Stimulated activated CD4-positive, alpha-beta T cell treated with anti-CD3 and anti-CD28 coated beads, TNF-alpha, amount 100 ng/mL, for 4 hours (primary cell): ENCODE results near the gene TMEM250.
A peak's percentile ranks its signal among the peaks of the same experiment; 100 is the strongest.
"Not testable (repeated sequence)": the region's sequence is repeated elsewhere in the genome, so short reads cannot be mapped to it uniquely, and the experiment has no call there.

ENCODE experiments used
- DNase-seq, 3 experiments: peaks; one replicate each; pipeline ENCODE4 v3.0.0-alpha.2; 2020; ENCODE audit warnings: low read depth in 3 of 3

TMEM250 gene

DNA sequence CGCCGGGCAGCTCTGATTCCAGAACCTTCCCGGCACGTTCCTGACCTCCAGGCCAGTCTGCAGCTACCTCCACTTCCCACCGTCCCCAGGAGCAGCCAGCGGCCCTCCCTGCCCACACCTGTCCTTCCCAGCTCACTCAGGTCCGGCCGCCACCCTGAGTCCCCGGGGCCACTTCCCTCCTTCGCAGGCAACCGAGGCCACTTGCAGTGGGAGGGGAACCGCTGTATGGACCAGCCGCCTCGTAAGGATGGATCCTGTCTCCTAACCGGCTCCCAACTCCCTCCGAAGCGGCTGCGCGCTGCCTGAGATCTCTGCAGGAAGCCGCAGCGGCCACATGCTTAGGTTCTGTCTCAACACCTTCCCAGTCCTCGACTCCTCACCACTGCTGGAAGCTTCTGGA lies 7.5 kb downstream of the TMEM250 start:
- DNase-seq, result no peak

DNA sequence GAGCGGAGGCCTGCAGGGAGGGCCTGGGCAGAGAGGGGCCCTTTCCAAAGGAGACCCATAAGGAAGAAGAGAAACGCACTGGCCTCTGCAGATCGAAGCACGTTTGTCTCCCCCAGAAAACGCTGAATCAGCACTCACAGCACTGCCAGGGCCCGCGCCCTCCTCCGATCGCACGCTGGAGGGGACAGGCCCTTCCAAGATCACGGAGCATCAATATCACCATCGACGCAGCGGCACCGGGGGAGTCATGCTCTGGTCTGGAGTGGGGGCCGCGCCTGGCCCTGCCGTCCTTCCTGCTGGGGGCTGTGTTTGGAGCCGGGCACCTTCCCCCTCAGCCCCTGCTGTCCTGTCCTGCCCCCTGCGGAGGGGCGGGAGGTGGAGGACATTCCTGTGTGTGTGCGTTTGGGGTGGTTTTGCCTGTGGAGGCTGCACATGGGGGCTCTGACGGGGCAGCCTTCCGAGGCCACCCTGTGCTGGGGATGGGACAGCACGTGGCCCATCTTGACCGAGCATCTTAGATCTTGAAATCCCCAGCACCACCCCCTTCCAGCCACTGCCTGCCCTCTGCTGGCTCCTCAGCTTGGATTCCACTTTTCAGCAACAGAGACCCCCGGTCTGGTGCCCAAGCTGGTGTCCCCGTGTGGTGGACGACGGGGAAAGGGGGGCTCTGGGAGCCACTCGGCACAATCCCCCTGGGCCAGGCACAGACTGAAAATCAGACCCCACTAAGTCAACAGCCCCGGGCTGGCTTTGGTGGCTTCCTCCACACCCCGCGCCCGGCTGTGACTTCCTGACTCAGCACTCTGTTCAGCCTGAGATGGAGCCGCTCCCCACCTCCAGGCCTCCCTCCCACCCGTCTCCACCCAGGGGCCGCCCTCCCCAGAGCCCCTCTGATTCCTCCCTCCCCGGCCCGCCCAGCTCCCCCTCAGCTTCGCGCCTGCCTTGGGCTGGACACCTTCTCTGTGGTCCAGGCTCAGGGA lies 8.3 kb downstream of the TMEM250 start:
- DNase-seq, result no peak

DNA sequence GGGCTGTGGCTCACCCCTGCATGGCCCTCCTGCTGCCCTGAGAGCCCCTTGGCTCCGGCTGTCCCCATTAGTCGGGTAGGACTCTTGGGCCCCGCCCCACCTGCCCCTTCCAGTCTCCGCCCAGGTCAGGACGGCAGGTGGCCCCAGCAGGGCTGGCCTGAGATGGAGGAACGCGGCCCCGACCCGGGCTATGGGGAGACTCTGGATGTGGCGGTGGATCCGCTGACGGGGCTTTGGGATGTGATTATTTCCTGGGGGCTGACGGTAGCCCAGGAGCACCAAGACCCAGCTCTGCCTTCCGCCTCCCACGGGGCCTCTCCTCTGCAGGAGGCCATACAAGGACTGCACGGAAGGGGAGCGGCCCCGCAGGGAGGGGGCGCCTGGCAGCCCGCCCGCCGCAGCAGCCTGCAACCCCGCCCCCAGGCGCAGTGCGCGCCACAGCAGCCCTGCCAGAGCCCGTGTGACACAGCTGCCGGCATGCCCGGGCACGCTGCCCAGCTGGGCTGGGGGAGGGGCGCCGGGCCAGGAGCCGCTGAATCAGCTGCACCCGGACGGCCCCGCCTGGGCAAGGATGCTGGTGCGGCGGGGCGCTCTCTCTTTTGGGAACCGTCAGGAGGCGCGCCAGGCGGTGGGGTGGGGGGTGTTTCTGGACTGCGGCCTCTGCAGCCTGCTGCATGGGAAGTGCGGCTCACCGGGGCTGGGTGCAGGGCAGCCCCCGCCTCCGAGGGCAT lies 9.2 kb downstream of the TMEM250 start:
- DNase-seq, result peak; percentile 82 to 87 (median 86)

- DNase-seq, result no peak
Measured at GRCh38 chr9:136108648-136109266, 9.9 kb downstream of the TMEM250 start.

DNA sequence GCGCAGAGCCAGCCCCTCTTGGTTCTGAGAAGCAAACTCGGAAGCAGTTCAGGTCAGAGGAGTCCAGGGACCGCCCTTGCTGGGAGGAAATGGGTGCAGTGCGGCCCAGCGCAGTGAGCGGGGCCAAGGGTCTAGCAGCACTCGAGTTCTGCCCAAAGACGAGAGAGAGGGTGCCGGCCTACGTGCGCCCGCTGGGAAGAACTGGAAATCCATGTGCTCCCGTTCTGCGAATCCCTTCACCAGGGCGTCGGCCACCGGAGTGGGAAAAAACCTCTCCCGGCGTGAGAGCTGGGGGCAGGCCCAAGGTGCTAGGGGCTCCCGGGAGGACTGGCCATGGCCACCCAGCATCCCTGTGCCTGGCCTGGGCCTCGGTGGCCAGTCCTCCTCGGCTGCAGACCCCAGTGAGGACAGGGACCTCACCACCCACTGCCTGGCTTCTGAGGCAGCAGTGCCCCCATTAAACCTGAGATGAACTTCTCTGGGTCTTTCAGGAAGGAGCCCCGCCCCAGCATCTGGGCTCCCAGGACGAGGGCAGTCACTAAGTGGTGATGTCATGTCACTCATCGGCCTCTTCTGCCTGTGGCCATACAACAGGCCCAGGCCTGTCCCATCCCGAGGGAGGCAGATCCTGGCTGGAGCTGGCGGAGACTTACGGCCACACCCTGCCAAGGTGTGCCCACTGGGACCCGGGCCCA lies 10.6 kb downstream of the TMEM250 start:
- DNase-seq, result no peak

DNA sequence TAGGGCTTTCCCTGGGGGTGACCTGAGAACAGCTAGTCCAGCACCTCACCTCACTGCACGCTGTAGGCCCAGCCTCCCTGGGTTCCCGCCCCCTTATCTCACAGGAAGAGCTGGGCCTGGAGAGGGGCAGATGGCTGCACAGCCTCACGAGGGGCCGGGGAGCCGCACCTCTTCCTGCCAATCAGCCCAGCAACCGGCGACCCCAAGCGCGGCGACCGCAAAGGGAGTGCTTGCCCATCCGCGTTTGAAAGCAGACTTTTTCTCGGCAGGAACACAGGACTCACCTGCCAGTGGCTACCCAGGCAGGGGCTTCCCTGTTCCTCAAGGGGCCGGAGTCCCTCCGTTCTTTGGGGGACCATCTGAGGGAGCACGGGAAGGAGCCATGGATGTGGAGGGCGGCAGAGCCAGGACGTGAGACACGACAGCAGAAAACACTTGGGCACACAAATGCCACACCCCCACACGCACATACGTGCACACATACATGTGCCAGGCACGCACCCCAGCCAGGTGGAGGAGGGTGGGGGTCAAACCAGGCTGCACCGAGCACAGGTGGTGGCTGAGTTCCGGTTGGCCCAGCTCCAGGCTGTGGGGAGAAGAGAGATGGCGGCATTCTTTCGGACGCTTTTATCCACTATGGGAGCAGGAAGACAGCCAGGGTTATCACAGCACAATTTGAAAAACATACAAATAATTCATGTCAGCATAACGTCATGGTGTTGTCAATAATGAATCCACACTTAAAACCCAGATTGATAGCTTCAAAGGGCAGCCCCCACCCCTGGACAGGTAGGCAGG lies 11.3 kb downstream of the TMEM250 start:
- DNase-seq, result no peak

- DNase-seq, result no peak
Measured at GRCh38 chr9:136105398-136106135, 13.1 kb downstream of the TMEM250 start.

DNA sequence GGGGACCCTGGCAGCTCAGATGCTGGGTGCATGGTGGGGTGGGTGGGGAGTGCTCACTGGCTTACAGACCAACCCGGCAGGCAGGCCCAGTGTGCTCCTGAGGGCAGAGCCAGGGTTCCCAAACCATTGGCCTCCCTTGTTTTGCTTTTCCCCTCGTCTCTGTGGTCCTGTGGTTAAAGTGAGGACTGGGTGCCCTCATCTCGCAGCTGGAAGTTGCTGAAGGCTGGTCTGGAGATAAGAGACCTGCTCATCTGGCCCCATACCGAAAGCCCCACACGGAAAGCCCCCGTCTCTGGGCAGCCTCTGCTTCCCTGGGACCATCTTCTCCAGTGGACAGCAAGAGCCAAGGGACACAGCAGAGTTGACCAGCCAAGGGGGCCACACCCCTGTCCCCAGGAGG lies 13.8 kb downstream of the TMEM250 start:
- no peak for DNase-seq

DNA sequence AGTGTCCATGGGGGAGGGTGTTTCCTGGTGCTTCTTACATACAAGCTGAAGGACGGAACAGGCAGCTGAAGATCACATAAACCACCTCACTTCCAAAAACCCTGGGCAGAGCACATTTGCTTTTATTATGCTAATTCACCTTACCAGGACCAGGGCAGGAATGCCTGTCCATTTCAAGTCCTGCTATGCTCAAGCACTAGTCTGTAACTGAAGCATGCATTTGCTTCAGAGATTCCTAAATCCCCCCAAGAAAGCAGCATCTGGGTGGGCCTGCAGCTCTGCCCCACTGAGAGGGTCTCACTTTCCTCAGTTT lies 14.2 kb downstream of the TMEM250 start:
- DNase-seq, result no peak

GRCh38 chr9:136103651-136104487 lies 14.8 kb downstream of the TMEM250 start:
- no peak for DNase-seq

DNA sequence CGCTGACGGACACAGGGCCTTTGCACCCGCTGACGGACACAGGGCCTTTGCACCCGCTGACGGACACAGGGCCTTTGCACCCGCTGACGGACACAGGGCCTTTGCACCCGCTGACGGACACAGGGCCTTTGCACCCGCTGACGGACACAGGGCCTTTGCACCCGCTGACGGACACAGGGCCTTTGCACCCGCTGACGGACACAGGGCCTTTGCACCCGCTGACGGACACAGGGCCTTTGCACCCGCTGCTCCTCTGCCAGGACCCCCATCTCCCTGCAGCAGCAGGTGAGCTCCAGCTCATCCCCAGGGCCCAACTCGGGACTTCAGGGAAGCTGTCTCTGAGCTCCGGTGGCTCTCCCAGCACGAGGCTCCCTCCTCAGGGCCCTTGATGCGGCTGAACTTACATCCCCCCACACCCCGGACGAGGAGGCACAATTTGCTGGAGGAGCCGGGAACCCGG lies 17.0 kb downstream of the TMEM250 start:
- DNase-seq, result not testable (repeated sequence)

DNA sequence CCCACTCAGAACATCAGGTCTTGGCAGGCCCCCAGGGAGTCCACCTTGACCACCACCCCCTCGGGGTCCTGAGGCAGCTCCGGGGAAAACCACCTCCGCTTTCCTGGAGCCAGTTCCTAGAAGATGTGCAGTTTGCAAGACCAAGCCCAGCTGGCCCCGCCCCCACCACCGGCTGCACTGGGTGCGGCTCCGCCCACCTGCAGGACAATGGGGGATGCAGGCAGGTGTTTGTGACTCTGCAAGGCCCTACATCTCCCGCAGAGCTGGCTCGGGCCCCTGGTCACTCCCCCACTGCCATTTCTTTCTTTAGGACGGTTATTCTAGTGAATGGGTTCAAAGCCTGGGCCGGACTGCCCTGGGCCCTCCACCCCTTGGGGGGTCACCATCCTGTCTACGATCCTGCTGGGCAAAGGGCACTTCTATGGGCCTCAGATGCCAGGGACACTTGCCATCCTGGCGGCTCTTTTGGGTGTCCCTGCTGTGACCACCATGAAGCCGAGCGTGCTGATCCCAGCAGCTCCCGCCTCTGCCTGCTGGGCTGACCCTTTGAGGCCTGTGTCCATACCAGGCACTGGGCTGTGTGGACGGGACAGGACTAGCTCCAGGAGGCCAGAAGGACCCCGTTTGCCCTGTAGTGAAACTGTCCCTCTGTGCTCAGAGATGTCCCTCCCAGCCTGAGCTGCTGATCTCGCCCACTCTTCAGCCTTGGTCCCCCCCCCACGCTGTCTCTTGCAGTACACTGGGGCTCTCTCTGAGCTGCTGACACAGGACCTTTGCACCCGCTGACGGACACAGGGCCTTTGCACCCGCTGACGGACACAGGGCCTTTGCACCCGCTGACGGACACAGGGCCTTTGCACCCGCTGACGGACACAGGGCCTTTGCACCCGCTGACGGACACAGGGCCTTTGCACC lies 17.7 kb downstream of the TMEM250 start:
- DNase-seq, result no peak

- DNase-seq, result no peak
Measured at GRCh38 chr9:136099542-136099941, 19.1 kb downstream of the TMEM250 start.

GRCh38 chr9:136098844-136099243 lies 19.8 kb downstream of the TMEM250 start:
- DNase-seq, result no peak

DNA sequence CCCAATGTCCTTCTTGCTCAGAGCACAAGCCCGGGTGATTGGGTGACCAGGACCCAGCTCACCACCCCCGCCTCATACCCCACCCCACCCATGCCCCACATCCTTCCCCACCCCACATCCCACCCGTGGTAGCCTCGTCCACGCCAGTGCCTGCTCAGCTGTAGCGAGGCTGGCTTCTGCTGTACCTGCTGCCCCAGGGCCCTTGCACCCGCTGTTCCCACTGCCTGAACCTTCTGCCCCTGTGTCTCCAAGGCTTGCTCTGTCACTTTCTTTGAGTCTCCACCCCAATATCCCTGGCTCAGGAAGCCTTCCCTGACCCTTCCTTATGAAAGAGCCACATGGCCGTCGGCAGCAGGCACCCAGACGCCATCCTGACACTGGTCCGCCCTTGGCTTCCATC lies 20.5 kb downstream of the TMEM250 start:
- DNase-seq, result no peak

DNA sequence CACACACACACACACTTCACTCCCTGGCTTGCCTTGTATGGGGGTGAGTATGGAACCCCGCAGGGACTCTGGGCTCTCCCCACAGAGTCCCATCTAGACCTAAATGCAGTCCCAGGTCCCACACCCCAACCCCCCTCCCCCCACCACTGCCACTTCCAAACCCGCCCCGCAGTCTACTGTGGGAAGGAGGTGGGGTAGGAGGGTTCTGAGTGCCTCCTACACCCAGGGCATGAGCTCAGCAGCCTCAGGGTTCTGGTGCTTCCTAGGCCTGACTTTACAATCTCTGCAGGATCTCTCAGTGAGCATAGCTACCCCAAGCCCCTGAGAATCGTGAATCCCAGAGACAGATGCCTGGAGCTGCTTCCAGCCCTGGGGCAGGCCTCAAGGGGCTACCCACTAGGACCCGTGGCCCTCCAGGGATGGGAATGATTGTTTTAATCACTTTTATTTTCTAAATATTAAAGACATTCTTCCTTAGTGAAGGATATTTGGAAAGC lies 22.1 kb downstream of the TMEM250 start:
- DNase-seq, result no peak

DNA sequence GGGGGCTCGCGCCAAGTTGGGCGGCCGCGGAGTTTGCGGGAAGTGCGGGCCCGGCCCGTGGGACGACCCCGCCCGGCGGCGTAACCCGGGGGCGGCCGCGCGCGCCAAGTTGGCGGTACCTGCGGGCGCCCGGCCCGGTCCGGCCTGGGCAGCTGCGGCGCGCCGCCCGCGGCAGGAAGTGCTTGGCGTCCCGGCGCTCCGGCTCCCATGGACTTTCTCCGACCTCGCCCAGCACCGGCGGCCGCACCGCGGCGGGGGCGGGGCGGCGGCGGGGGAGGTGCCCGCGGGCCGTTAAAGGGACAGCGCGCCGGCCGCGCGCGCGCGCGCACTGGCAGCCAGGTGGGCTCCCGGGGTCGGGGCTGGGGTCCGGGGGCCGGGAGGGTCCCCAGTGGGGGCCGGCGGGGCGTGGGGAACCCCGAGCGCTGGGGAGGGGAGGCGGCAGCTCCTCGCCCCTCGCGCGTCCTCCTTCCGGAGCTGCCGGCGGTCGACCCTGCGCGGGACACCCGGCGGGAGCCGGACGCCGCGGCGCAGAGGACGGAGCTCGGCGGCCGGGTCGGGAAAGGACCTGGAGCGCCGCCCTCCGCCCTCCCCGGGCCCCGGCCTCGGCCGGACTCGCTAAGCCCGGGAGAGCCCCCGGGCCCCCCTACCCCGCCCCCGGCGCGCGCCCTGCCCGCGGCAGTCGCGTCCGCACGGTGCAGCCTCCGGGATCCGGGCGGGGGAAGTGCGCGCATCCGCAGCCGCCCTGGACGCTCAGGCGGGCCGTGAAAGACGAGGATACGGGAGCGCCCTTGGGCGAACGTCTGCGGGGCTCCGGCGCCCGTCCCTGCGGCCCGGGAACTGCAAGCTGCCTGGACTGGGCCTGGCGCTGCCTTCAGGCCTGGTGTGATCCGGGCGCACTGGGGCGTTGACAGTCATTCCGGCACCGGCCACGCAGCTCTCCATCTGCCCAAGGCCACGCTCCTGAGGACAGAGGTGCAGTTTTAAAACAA lies 23.3 kb downstream of the TMEM250 start, which contains the start of gene NACC2:
Gene NACC2, minus strand, starts transcription at position 220 of the 989 bp plus-strand sequence. CDS start 44,768 bp downstream, outside the sequence.
- DNase-seq, result no peak
